SK-N-SH (cell line): ENCODE results near the gene SETD1B. TPM values are rescaled to one million over a fixed set of nuclear protein-coding genes. Genes with fewer than 3 reads are reported as not detected.

Experiments used
- CTCF ChIA-PET: fragments of 300-600, 350-600 bp; formaldehyde crosslinking; extraction: SDS; loops from one replicate; lab custom pipeline; 2021; lab: Yijun Ruan, JAX
- POLR2A ChIA-PET: fragments of 350-600 bp; sonication (Branson Sonifier 250); formaldehyde crosslinking; extraction: SDS; loops from one replicate; lab custom pipeline; 2020; ENCODE audit warnings: antibody characterized with exemption, inconsistent platforms; lab: Yijun Ruan, JAX
- DNase-seq: peaks from one replicate; pipeline ENCODE4 v3.0.0; 2012
- H2AFZ ChIP-seq: fragments of 200-600 bp; sonication (generic); 2 replicates; pipeline ENCODE4 v1.8.1; 2016; ENCODE audit warnings: antibody characterized with exemption, mild to moderate bottlenecking, low read depth
- H3F3A ChIP-seq: fragments of 200-600 bp; sonication (generic); replicated peaks from 2 replicates; pipeline ENCODE3; 2016; ENCODE audit warnings: antibody characterized with exemption, mild to moderate bottlenecking; ENCODE audit not compliant: insufficient read depth
- H3K27ac ChIP-seq, 2 experiments: fragments of 200-500 bp in 1 of 2; fragments of 200-600 bp in 1 of 2; sonication (Bioruptor generic) in 1 of 2; sonication (generic), shearing (Covaris generic) in 1 of 2; 2 replicates each; pipeline versions ENCODE4 v1.5.1 to v1.6.1; 2014 to 2016; ENCODE audit warnings: low read depth in 2 of 2, inconsistent platforms in 1 of 2, low read length in 1 of 2, mild to moderate bottlenecking in 1 of 2, mixed read lengths in 1 of 2
- H3K27me3 ChIP-seq: fragments of 200-600 bp; sonication (generic), shearing (Covaris generic); 2 replicates; pipeline ENCODE4 v1.6.1; 2016; ENCODE audit warnings: mixed run types; ENCODE audit not compliant: insufficient read depth
- H3K36me3 ChIP-seq, 2 experiments: fragments of 200-500 bp in 1 of 2; fragments of 200-600 bp in 1 of 2; sonication (Bioruptor generic) in 1 of 2; sonication (generic) in 1 of 2; replicated peaks in 1 of 2; 2 replicates each; pipeline versions ENCODE3 to v1.5.1; 2014 to 2016; ENCODE audit warnings: low read length in 1 of 2, mild to moderate bottlenecking in 1 of 2; ENCODE audit not compliant: insufficient read depth in 2 of 2, control insufficient read depth in 1 of 2
- H3K4me1 ChIP-seq, 2 experiments: fragments of 200-500 bp in 1 of 2; fragments of 200-600 bp in 1 of 2; sonication (Bioruptor generic) in 1 of 2; sonication (generic), shearing (Covaris generic) in 1 of 2; 2 replicates each; pipeline versions ENCODE4 v1.5.1 to v1.6.1; 2014 to 2016; ENCODE audit warnings: low read depth in 1 of 2, low read length in 1 of 2, mixed run types in 1 of 2; ENCODE audit not compliant: insufficient read depth in 2 of 2, control insufficient read depth in 1 of 2
- H3K4me2 ChIP-seq: fragments of 200-600 bp; sonication (generic), shearing (Covaris generic); 2 replicates; pipeline ENCODE4 v1.6.1; 2017; ENCODE audit warnings: mixed run types
- H3K4me3 ChIP-seq, 2 experiments: fragments of 200-500 bp in 1 of 2; fragments of 200-600 bp in 1 of 2; sonication (Bioruptor generic) in 1 of 2; sonication (generic), shearing (Covaris generic) in 1 of 2; 2 replicates each; pipeline versions ENCODE4 v1.5.1 to v1.8.1; 2014 to 2016; ENCODE audit warnings: low read depth in 2 of 2, inconsistent platforms in 1 of 2, low read length in 1 of 2, mild to moderate bottlenecking in 1 of 2, mixed read lengths in 1 of 2, moderate library complexity in 1 of 2
- H3K79me2 ChIP-seq: fragments of 200-600 bp; sonication (generic); 2 replicates; pipeline ENCODE4 v1.8.1; 2017; ENCODE audit warnings: mild to moderate bottlenecking; ENCODE audit not compliant: insufficient read depth
- H3K9ac ChIP-seq: fragments of 200-600 bp; sonication (generic); 2 replicates; pipeline ENCODE4 v1.6.1; 2017; ENCODE audit warnings: mixed run types
- H3K9me2 ChIP-seq: fragments of 200-600 bp; sonication (generic); 2 replicates; pipeline ENCODE4 v1.6.1; 2017; ENCODE audit warnings: mixed run types
- H3K9me3 ChIP-seq: fragments of 200-600 bp; sonication (generic); 2 replicates; pipeline ENCODE4 v1.6.1; 2017; ENCODE audit warnings: mixed run types, mild to moderate bottlenecking, moderate library complexity
- H4K20me1 ChIP-seq: fragments of 200-600 bp; sonication (generic); 2 replicates; pipeline ENCODE4 v1.6.1; 2017; ENCODE audit warnings: mild to moderate bottlenecking, mixed run types; ENCODE audit not compliant: insufficient read depth
- CHD2 ChIP-seq: fragments of 150-350 bp; IDR thresholded peaks from 2 replicates; pipeline ENCODE4 v1.6.1; 2018; ENCODE audit warnings: low read length; ENCODE audit not compliant: partially characterized antibody
- CTCF ChIP-seq: fragments of 200-600 bp; sonication (generic); IDR thresholded peaks from 2 replicates; pipeline ENCODE4 v1.6.1; 2017; ENCODE audit warnings: antibody characterized with exemption, mild to moderate bottlenecking, moderate library complexity
- ELF1 ChIP-seq: IDR thresholded peaks from 2 replicates; pipeline ENCODE4 v1.4.0; 2012
- FOXJ3 ChIP-seq: sonication (generic); formaldehyde crosslinking; IDR thresholded peaks from 2 replicates; pipeline ENCODE4 v1.5.1; 2020; ENCODE audit warnings: mild to moderate bottlenecking, missing genetic modification reagents
- FOXM1 ChIP-seq: IDR thresholded peaks from 2 replicates; pipeline ENCODE4 v1.4.0; 2012; ENCODE audit warnings: low read depth, mild to moderate bottlenecking
- GABPA ChIP-seq: IDR thresholded peaks from 2 replicates; pipeline ENCODE4 v1.4.0; 2012; ENCODE audit warnings: low read depth, mild to moderate bottlenecking
- JUND ChIP-seq: IDR thresholded peaks from 2 replicates; pipeline ENCODE4 v1.4.0; 2012
- MEF2A ChIP-seq: IDR thresholded peaks from 2 replicates; pipeline ENCODE4 v1.4.0; 2012; ENCODE audit warnings: low read depth, borderline replicate concordance
- MXI1 ChIP-seq: IDR thresholded peaks from 2 replicates; pipeline ENCODE4 v1.6.1; 2012; ENCODE audit warnings: mild to moderate bottlenecking, low read depth, low read length, improper control_type of control experiment
- NFIC ChIP-seq: IDR thresholded peaks from 2 replicates; pipeline ENCODE4 v1.4.0; 2012; ENCODE audit warnings: borderline replicate concordance
- NRF1 ChIP-seq: IDR thresholded peaks from 2 replicates; pipeline ENCODE4 v1.6.1; 2012; ENCODE audit warnings: low read depth, mild to moderate bottlenecking, low read length
- PBX3 ChIP-seq: IDR thresholded peaks from 2 replicates; pipeline ENCODE4; 2012
- POLR2AphosphoS5 ChIP-seq: IDR thresholded peaks from 2 replicates; pipeline ENCODE4 v1.6.1; 2012; ENCODE audit warnings: low read depth, low read length
- RCOR1 ChIP-seq: fragments of 150-350 bp; IDR thresholded peaks from 2 replicates; pipeline ENCODE4 v1.6.1; 2017; ENCODE audit warnings: antibody characterized with exemption, low read length
- RFX5 ChIP-seq: IDR thresholded peaks from 2 replicates; pipeline ENCODE4 v1.6.1; 2012; ENCODE audit warnings: mild to moderate bottlenecking, improper control_type of control experiment, low read length
- RXRA ChIP-seq: IDR thresholded peaks from 2 replicates; pipeline ENCODE4 v1.4.0; 2012; ENCODE audit warnings: low read depth, mild to moderate bottlenecking, borderline replicate concordance
- SIN3A ChIP-seq: IDR thresholded peaks from 2 replicates; pipeline ENCODE4 v1.6.1; 2012; ENCODE audit warnings: low read depth, mild to moderate bottlenecking, low read length, moderate library complexity, borderline replicate concordance
- SMC3 ChIP-seq: IDR thresholded peaks from 2 replicates; pipeline ENCODE4 v1.6.1; 2012; ENCODE audit warnings: low read depth, low read length, improper control_type of control experiment
- TAF1 ChIP-seq: IDR thresholded peaks from 2 replicates; pipeline ENCODE4 v1.6.1; 2012; ENCODE audit warnings: low read depth, mild to moderate bottlenecking, low read length, moderate library complexity, borderline replicate concordance
- TCF12 ChIP-seq: IDR thresholded peaks from 2 replicates; pipeline ENCODE4 v1.4.0; 2012
- USF2 ChIP-seq: fragments of 150-350 bp; IDR thresholded peaks from 2 replicates; pipeline ENCODE4 v1.6.1; 2017; ENCODE audit warnings: antibody characterized with exemption, low read length, low read depth, borderline replicate concordance
- whole genome bisulfite sequencing: methylation state at CpG from one replicate; pipeline ENCODE4 v1.1.6; 2017; ENCODE audit warnings: low lambda C conversion rate; 5-methylcytosine and 5-hydroxymethylcytosine counted together
- polyA plus RNA-seq, 3 experiments: library from polyadenylated mRNA; depleted of rRNA; stranded (reverse); fragments of >200 nt; gene quantifications; 2 replicates each; pipeline ENCODE4 v1.2.3, GENCODE V29; 2012
- TF ChIP-seq, protein P1 (sequence below): IDR thresholded peaks from 2 replicates; pipeline ENCODE4 v1.4.0; 2012; ENCODE audit warnings: low read depth
- TF ChIP-seq, protein P2 (sequence below): fragments of 150-350 bp; IDR thresholded peaks from 2 replicates; pipeline ENCODE4 v1.6.1; 2016; ENCODE audit warnings: mild to moderate bottlenecking, low read depth, low read length

SETD1B gene
- polyA plus RNA-seq, 1 of the 3 experiments (the other 2 are of a cell fraction), result 2.0 TPM

GRCh38 chr12:121796855-121797751 lies 6.7 kb upstream of the SETD1B start:
- Histone ChIP-seq H3K9me2 (no peaks in the 10 kb centered on the region), H3K27ac (peak overlapping the region; percentile 98 to 99), H3K9ac (peak overlapping the region; percentile 60; the same call in 1 of the 2 replicates), H3K4me3 (peak overlapping the region; percentile 34 to 53), H3K9me3 (no peaks in the 10 kb centered on the region), H3K27me3 (no peaks in the 10 kb centered on the region), H3F3A (peaks cover 53% of the 10 kb centered on the region), H3K4me1 (peaks cover 40 to 67% of the 10 kb centered on the region in 2 experiments), H4K20me1 (no peaks in the 10 kb centered on the region; the same call in 1 of the 2 replicates), H3K79me2 (peaks cover 58% of the 10 kb centered on the region), H3K36me3 (peaks cover 8 to 11% of the 10 kb centered on the region in 2 experiments), H3K4me2 (peak overlapping the region; percentile 86), H2AFZ (no peak overlapping the region)
- ChIA-PET POLR2A (interaction anchor here (0.6 to 7.0 kb wide), 6 partner anchors 10 to 516 kb away, joined by 3 to 79 read pairs (median 16); partner anchors contain the start of genes PSMD9 and TMEM120B), CTCF (interaction anchor here (0.6 to 16.0 kb wide), 13 partner anchors 12 to 480 kb away, joined by 3 to 675 read pairs (median 6); partner anchors contain the start of genes PSMD9 and SETD1B)
- 23% methylated on average over 37 of the region's 39 CpGs for WGBS
- peak; percentile 82 for DNase-seq
- TF ChIP-seq POLR2AphosphoS5 (peak; percentile 67), GABPA (peak; percentile 78), SIN3A (0 out of 2 replicates have a peak, but pooled peaks have one; percentile 19), MXI1 (peak; percentile 52; the same call in 1 of the 2 replicates), TAF1 (peak; percentile 37; the same call in 1 of the 2 replicates), NFIC (peak; percentile 54; the same call in 1 of the 2 replicates), SMC3 (0 out of 2 replicates have a peak, but pooled peaks have one; percentile 16), MEF2A (no peak), USF2 (no peak), NRF1 (no peak), CHD2 (peak; percentile 40), TCF12 (0 out of 2 replicates have a peak, but pooled peaks have one; percentile 10), RFX5 (0 out of 2 replicates have a peak, but pooled peaks have one; percentile 60), FOXJ3 (0 out of 2 replicates have a peak, but pooled peaks have one; percentile 20), CTCF (peak; percentile 31), PBX3 (0 out of 2 replicates have a peak, but pooled peaks have one; percentile 12), ELF1 (peak; percentile 24; the same call in 1 of the 2 replicates), RXRA (no peak; the same call in 1 of the 2 replicates), RCOR1 (no peak), FOXM1 (no peak), JUND (no peak)
- TF ChIP-seq, protein P1, sequence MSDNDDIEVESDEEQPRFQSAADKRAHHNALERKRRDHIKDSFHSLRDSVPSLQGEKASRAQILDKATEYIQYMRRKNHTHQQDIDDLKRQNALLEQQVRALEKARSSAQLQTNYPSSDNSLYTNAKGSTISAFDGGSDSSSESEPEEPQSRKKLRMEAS, result 0 out of 2 replicates have a peak, but pooled peaks have one; percentile 49
- TF ChIP-seq, protein P2, sequence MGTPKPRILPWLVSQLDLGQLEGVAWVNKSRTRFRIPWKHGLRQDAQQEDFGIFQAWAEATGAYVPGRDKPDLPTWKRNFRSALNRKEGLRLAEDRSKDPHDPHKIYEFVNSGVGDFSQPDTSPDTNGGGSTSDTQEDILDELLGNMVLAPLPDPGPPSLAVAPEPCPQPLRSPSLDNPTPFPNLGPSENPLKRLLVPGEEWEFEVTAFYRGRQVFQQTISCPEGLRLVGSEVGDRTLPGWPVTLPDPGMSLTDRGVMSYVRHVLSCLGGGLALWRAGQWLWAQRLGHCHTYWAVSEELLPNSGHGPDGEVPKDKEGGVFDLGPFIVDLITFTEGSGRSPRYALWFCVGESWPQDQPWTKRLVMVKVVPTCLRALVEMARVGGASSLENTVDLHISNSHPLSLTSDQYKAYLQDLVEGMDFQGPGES, result no peak
